Tibial artery (tissue), 4 donors: Measurements from ENCODE around the gene ABCF3.

ENCODE experiments used
- DNase-seq, 2 donors: peaks; one replicate each; pipeline ENCODE4 v3.0.0-alpha.2; 2019
- H3K27ac ChIP-seq, 2 donors: fragments of 200-600 bp; sonication (generic) in 1 of 2; 1 replicate in 1 of 2; 2 replicates in 1 of 2; pipeline ENCODE4 v1.5.1; 2018 to 2019; ENCODE audit warnings: mild to moderate bottlenecking in 1 of 2
- H3K27me3 ChIP-seq, 2 donors: fragments of 200-600 bp; sonication (generic) in 1 of 2; one replicate each; pipeline versions ENCODE4 v1.5.1 to v1.6.0; 2016 to 2019
- H3K36me3 ChIP-seq, 3 donors: fragments of 200-600 bp; sonication (generic) in 2 of 3; one replicate each; pipeline ENCODE4 v1.5.1; 2016 to 2019; ENCODE audit warnings: mild to moderate bottlenecking in 2 of 3
- H3K4me1 ChIP-seq, 4 donors: fragments of 200-600 bp; sonication (generic) in 2 of 4; 1 replicate in 3 of 4; 2 replicates in 1 of 4; pipeline ENCODE4 v1.5.1; 2016 to 2019
- H3K4me3 ChIP-seq, 2 donors: fragments of 200-600 bp; sonication (generic) in 1 of 2; 1 replicate in 1 of 2; 2 replicates in 1 of 2; pipeline ENCODE4 v1.5.1; 2018 to 2019; ENCODE audit warnings: mild to moderate bottlenecking in 2 of 2
- H3K9me3 ChIP-seq, 3 donors: fragments of 200-600 bp; sonication (generic) in 1 of 3; one replicate each; pipeline ENCODE4 v1.5.1; 2016 to 2019
- CTCF ChIP-seq, 2 experiments: fragments of 200-600 bp in 1 of 2; fragments of 450-650 bp in 1 of 2; IDR thresholded peaks; one replicate each; pipeline ENCODE4 v1.5.1; 2017 to 2019; ENCODE audit warnings: antibody characterized with exemption in 2 of 2, mild to moderate bottlenecking in 1 of 2, moderate library complexity in 1 of 2
- intact Hi-C: fragments of 100-400 bp; cut with DNase I; formaldehyde crosslinking; loops from one replicate; pipeline ENCODE4 v1.15.0; 2023; ENCODE audit warnings: low total_unique reads

The ABCF3 gene

GRCh38 chr3:184203526-184203925 is 17.5 kb downstream of the ABCF3 start:
- no peaks in the 10 kb centered on the region for H3K36me3 ChIP-seq
- H3K4me1 ChIP-seq: no peaks in the 10 kb centered on the region
- no peak overlapping the region for H3K27ac ChIP-seq
- no peak overlapping the region for H3K4me3 ChIP-seq
- no peak for TF ChIP-seq CTCF (IDR thresholded peaks at IDR 0.05)
- no peaks in the 10 kb centered on the region for H3K9me3 ChIP-seq
- no peak for DNase-seq
- peaks cover 0 to 7% of the 10 kb centered on the region in 2 donors for H3K27me3 ChIP-seq
- intact Hi-C loops: no loop called here

- Histone ChIP-seq H3K4me1 (no peaks in the 10 kb centered on the region), H3K27ac (no peak overlapping the region), H3K4me3 (no peak overlapping the region), H3K9me3 (no peaks in the 10 kb centered on the region), H3K27me3 (peaks cover 0 to 7% of the 10 kb centered on the region in 2 donors), H3K36me3 (no peaks in the 10 kb centered on the region)
- intact Hi-C loops: no loop called here
- TF ChIP-seq CTCF (IDR thresholded peaks at IDR 0.05): no peak
- peak in 1 of 2 donors; percentile 53 for DNase-seq
These were observed 23.3 kb downstream of the ABCF3 start for GRCh38 chr3:184209146-184209923.

DNA sequence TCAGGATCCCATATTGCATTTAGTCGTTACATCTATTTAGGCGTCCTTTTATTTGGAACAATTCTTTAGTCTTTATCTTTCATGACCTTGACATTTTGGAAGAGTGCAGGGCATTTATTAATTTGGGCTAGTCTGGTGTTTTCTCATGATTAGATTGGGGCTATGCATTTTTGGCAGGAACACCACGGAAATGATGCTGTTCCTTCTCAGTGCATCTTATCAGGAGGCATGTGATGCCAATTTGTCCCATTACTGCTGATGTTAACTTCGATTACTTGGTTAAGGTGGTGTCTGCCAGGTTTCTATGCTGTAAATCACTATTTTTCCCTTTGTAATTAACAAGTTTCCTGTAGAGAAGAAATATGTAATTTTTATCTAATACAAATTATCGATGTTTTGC is 25.3 kb downstream of the ABCF3 start:
- intact Hi-C loops: no loop called here
- H3K27ac ChIP-seq: no peak overlapping the region
- H3K9me3 ChIP-seq: no peaks in the 10 kb centered on the region
- H3K4me1 ChIP-seq: no peaks in the 10 kb centered on the region
- DNase-seq: no peak
- peaks cover 0 to 7% of the 10 kb centered on the region in 2 donors for H3K27me3 ChIP-seq
- H3K36me3 ChIP-seq: no peaks in the 10 kb centered on the region
- TF ChIP-seq CTCF (IDR thresholded peaks at IDR 0.05): no peak
- no peak overlapping the region for H3K4me3 ChIP-seq

GRCh38 chr3:184211718-184212117 is 25.7 kb downstream of the ABCF3 start:
- intact Hi-C loops: no loop called here
- DNase-seq: no peak

DNA sequence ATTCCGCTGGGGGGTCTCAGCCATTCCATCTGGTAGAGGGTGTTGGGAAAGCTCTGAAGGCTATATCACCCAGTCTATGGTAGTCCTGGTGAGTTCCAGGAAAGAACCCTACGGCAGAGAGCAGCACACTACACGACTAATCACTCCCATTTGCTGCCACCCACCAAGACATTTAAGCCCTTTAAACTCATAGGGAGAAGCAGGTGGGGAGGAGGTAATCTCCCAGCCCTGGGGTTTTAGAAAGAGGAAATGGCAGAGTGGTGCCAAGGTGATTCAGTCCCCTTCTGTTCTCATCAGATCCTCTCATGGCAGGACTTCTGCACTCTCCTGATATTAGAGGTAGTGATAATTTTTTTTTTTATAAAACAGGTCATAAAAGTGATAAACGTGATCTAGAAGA is 32.8 kb downstream of the ABCF3 start:
- H3K36me3 ChIP-seq: no peaks in the 10 kb centered on the region
- no peaks in the 10 kb centered on the region for H3K9me3 ChIP-seq
- H3K4me3 ChIP-seq: no peak overlapping the region
- no peak overlapping the region for H3K27ac ChIP-seq
- no peak for DNase-seq
- no peak for TF ChIP-seq CTCF (IDR thresholded peaks at IDR 0.05)
- peaks cover 0 to 17% of the 10 kb centered on the region in 2 donors for H3K27me3 ChIP-seq
- intact Hi-C loops: no loop called here
- no peaks in the 10 kb centered on the region for H3K4me1 ChIP-seq

More at GRCh38 chr3:184211718-184212117, 25.7 kb downstream of the ABCF3 start:
- H3K4me1 ChIP-seq: no peaks in the 10 kb centered on the region
- H3K4me3 ChIP-seq: no peak overlapping the region
- H3K27me3 ChIP-seq: peaks cover 0 to 3% of the 10 kb centered on the region in 2 donors
- H3K9me3 ChIP-seq: no peaks in the 10 kb centered on the region
- H3K27ac ChIP-seq: no peak overlapping the region
- no peak for TF ChIP-seq CTCF (IDR thresholded peaks at IDR 0.05)
- H3K36me3 ChIP-seq: no peaks in the 10 kb centered on the region
